GM12878 (cell line): ENCODE results near the gene CDH2. TPM values are rescaled to one million over a fixed set of nuclear protein-coding genes. Genes with fewer than 3 reads are reported as not detected.

Experiments used
- ATAC-seq: fragments of 200-7000 bp; cut with Tn5 transposase; 3 replicates; pipeline ENCODE4 v1.9.1; 2020; ENCODE audit warnings: mild to moderate bottlenecking, moderate library complexity
- BruUV-seq: library from RNA; stranded (reverse); fragments of 400-500 nt; replicated peaks from 2 replicates; lab custom pipeline; 2021; lab: Mats Ljungman, UMichigan
- CTCF ChIA-PET: fragments of 300-600 bp; sonication (Branson Sonifier 250); formaldehyde crosslinking; extraction: SDS; loops from one replicate; lab custom pipeline; 2021; ENCODE audit warnings: inconsistent platforms; lab: Yijun Ruan, JAX
- POLR2A ChIA-PET: fragments of 350-600 bp; formaldehyde crosslinking; extraction: SDS; loops from one replicate; lab custom pipeline; 2021; ENCODE audit warnings: inconsistent platforms; lab: Charles Lee
- RAD21 ChIA-PET: fragments of 300-600 bp; sonication (Branson Sonifier 250); formaldehyde crosslinking; loops from one replicate; lab custom pipeline; 2023; ENCODE audit warnings: antibody characterized with exemption; ENCODE audit not compliant: unreplicated experiment; lab: Charles Lee
- SMC1A ChIA-PET: fragments of 300-600 bp; sonication (Branson Sonifier 250); formaldehyde crosslinking; loops from one replicate; lab custom pipeline; 2023; ENCODE audit not compliant: unreplicated experiment, uncharacterized antibody; lab: Charles Lee
- DNase-seq: peaks from one replicate; pipeline ENCODE4 v3.0.0-alpha.2; 2011; ENCODE audit warnings: low read depth, low spot score
- FAIRE-seq: peaks from 3 replicates; lab custom pipeline; 2011; peaks lifted over from hg19 to GRCh38; lab: Jason Lieb, UNC
- H2AFZ ChIP-seq: 2 replicates; pipeline ENCODE4 v1.6.0; 2011; ENCODE audit warnings: low read depth, low read length, control low read depth; ENCODE audit not compliant: control insufficient read depth
- H3K27ac ChIP-seq: 2 replicates; pipeline ENCODE4 v1.5.1; 2011; ENCODE audit warnings: control low read depth; ENCODE audit not compliant: control insufficient read depth, insufficient read depth
- H3K27me3 ChIP-seq, 2 experiments: replicated peaks in 1 of 2; 2 replicates each; pipeline versions ENCODE4 v1.6.0 to v1.6.1; 2011; ENCODE audit warnings: low read length in 1 of 2; ENCODE audit not compliant: control insufficient read depth in 2 of 2, insufficient read depth in 2 of 2
- H3K36me3 ChIP-seq, 2 experiments: 2 replicates each; pipeline ENCODE4 v1.5.1; 2011; ENCODE audit warnings: low read length in 1 of 2; ENCODE audit not compliant: control insufficient read depth in 2 of 2, insufficient read depth in 2 of 2
- H3K4me1 ChIP-seq: 2 replicates; pipeline ENCODE4 v1.6.1; 2011; ENCODE audit warnings: mild to moderate bottlenecking, low read length, moderate library complexity, mixed read lengths; ENCODE audit not compliant: control insufficient read depth, insufficient read depth
- H3K4me2 ChIP-seq: 2 replicates; pipeline ENCODE4 v1.6.0; 2011; ENCODE audit warnings: control low read depth; ENCODE audit not compliant: control insufficient read depth, insufficient read depth
- H3K4me3 ChIP-seq: fragments of 200-600 bp; sonication (generic); 2 replicates; pipeline ENCODE4 v1.5.1; 2016
- H3K79me2 ChIP-seq: 2 replicates; pipeline ENCODE4 v1.6.0; 2011; ENCODE audit warnings: low read length; ENCODE audit not compliant: control insufficient read depth, insufficient read depth
- H3K9ac ChIP-seq: 2 replicates; pipeline ENCODE4 v1.8.0; 2011; ENCODE audit warnings: low read length, control low read depth, mixed read lengths; ENCODE audit not compliant: control insufficient read depth, insufficient read depth
- H3K9me3 ChIP-seq: replicated peaks from 3 replicates; pipeline ENCODE4 v1.5.1; 2011; ENCODE audit warnings: mild to moderate bottlenecking, low read length; ENCODE audit not compliant: control insufficient read depth, insufficient read depth
- H4K20me1 ChIP-seq: 2 replicates; pipeline ENCODE4 v1.6.0; 2011; ENCODE audit not compliant: control insufficient read depth, insufficient read depth
- MYB ChIP-seq: fragments of 150-350 bp; IDR thresholded peaks from 2 replicates; pipeline ENCODE4 v1.6.1; 2014; ENCODE audit warnings: mild to moderate bottlenecking, low read depth, low read length, borderline replicate concordance
- SREBF2 ChIP-seq: IDR thresholded peaks from 2 replicates; pipeline ENCODE4 v1.6.1; 2012; ENCODE audit warnings: mild to moderate bottlenecking, low read length
- SUPT20H ChIP-seq: IDR thresholded peaks from 2 replicates; pipeline ENCODE4 v1.6.1; 2011; ENCODE audit warnings: low read depth, mild to moderate bottlenecking, low read length, moderate library complexity, borderline replicate concordance; ENCODE audit not compliant: control insufficient read depth
- WGBS: methylation state at CpG from one replicate; pipeline ENCODE4 v1.1.6; 2016; ENCODE audit warnings: low lambda C conversion rate; ENCODE audit not compliant: insufficient replicate concordance, insufficient coverage; ENCODE audit errors: missing lambda C conversion rate; 5-methylcytosine and 5-hydroxymethylcytosine counted together
- in situ Hi-C: fragments of 300-500 bp; cut with MboI; formaldehyde crosslinking; loops from 9 replicates; pipeline ENCODE4 v1.14.3; 2018; ENCODE audit warnings: mixed read lengths
- intact Hi-C: fragments of 100-400 bp; cut with micrococcal nuclease; formaldehyde crosslinking; loops from one replicate; pipeline ENCODE4 v1.14.2; 2022; ENCODE audit not compliant: unreplicated experiment
- polyA plus RNA-seq, 11 experiments: library from polyadenylated mRNA; depleted of rRNA in 4 of 11; unstranded in 6 of 11; stranded (reverse) in 5 of 11; fragments of >200 nt; fragmentation: Nextera tagmentation in 4 of 11; fragmentation: Illumina TruSeq in 1 of 11; extraction: Ambion mirVana in 4 of 11; extraction: Trizol in 1 of 11; gene quantifications; 1 replicate in 1 of 11; 2 replicates in 10 of 11; pipeline versions ENCODE4 v1.2.1 to v1.2.3, GENCODE V29; 2011 to 2016; ENCODE audit warnings: inconsistent platforms in 2 of 11, missing spikeins in 2 of 11, low read depth in 1 of 11
- total RNA-seq, 4 experiments: library from RNA; depleted of rRNA in 3 of 4; stranded (reverse); fragments of >200 nt in 3 of 4; fragmentation: Illumina TruSeq in 1 of 4; extraction: Trizol in 1 of 4; gene quantifications; 2 replicates each; pipeline versions ENCODE4 v1.2.1 to v1.2.3, GENCODE V29; 2013 to 2021
- TF ChIP-seq, protein P1 (sequence below): fragments of 450-650 bp; formaldehyde crosslinking; IDR thresholded peaks from 2 replicates; pipeline ENCODE4 v1.4.0; 2022; ENCODE audit warnings: mild to moderate bottlenecking, moderate library complexity
- TF ChIP-seq, protein P2 (sequence below): fragments of 450-650 bp; IDR thresholded peaks from 2 replicates; pipeline ENCODE4 v1.6.1; 2017; ENCODE audit warnings: low read depth, mild to moderate bottlenecking, moderate library complexity
- TF ChIP-seq, protein P3 (sequence below): IDR thresholded peaks from 2 replicates; pipeline ENCODE4 v1.6.1; 2012; ENCODE audit warnings: low read depth, low read length, improper control_type of control experiment

Gene CDH2
- total and polyA plus RNA-seq, 10 of the 15 experiments (the other 5 are each of a cell fraction or from before 2014, with no cell fraction given), result 0.01 to 0.25 (median 0.06) TPM; not detected in 4

DNA sequence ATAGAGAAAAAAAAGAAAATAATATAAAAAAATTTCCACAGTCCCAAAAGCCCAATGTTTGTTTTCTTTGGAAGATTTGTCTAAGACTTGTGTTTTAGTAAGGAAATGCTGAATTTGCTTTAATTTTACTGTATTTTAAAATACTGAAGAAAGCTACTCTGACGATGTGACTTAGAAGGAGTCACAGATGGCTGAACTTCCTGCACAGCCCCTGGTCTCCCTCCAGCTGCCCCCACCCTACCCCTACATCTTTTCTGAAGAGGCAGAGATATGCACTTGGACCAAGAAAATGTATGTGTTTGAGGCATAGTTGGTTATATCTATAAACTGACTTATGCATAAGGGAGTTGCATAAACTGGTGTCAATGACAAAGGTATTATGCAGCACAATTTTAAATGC is 172.3 kb downstream of the CDH2 start:
- ChIA-PET RAD21 (no interaction called here), POLR2A (no interaction called here), SMC1A (no interaction called here), CTCF (no interaction called here)
- in situ Hi-C loops (no loop called here), intact Hi-C loops (no loop called here)
- H3K36me3 ChIP-seq, result no peaks in the 10 kb centered on the region
- 0% methylated on average over 1 of the region's 1 CpG for WGBS
- no peak overlapping the region for H2AFZ ChIP-seq
- no peaks in the 10 kb centered on the region for H3K4me1 ChIP-seq
- no peaks in the 10 kb centered on the region for H3K9me3 ChIP-seq
- no peak overlapping the region for H3K4me3 ChIP-seq
- no peaks in the 10 kb centered on the region for H4K20me1 ChIP-seq
- DNase-seq (no peak), FAIRE-seq (no peak), ATAC-seq (no peak)
- no peak overlapping the region for H3K9ac ChIP-seq
- no peak overlapping the region for H3K27ac ChIP-seq
- BruUV-seq, result no TSS peak
- TF ChIP-seq MYB (no peak), SUPT20H (no peak), SREBF2 (no peak)
- TF ChIP-seq, protein P1, sequence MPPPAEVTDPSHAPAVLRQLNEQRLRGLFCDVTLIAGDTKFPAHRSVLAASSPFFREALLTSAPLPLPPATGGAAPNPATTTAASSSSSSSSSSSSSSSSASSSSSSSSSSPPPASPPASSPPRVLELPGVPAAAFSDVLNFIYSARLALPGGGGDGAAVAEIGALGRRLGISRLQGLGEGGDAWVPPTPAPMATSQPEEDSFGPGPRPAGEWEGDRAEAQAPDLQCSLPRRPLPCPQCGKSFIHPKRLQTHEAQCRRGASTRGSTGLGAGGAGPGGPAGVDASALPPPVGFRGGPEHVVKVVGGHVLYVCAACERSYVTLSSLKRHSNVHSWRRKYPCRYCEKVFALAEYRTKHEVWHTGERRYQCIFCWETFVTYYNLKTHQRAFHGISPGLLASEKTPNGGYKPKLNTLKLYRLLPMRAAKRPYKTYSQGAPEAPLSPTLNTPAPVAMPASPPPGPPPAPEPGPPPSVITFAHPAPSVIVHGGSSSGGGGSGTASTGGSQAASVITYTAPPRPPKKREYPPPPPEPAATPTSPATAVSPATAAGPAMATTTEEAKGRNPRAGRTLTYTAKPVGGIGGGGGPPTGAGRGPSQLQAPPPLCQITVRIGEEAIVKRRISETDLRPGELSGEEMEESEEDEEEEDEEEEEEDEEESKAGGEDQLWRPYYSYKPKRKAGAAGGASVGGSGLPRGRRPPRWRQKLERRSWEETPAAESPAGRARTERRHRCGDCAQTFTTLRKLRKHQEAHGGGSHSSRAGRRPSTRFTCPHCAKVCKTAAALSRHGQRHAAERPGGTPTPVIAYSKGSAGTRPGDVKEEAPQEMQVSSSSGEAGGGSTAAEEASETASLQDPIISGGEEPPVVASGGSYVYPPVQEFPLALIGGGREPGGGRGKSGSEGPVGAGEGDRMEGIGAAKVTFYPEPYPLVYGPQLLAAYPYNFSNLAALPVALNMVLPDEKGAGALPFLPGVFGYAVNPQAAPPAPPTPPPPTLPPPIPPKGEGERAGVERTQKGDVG, result no peak
- TF ChIP-seq, protein P2, sequence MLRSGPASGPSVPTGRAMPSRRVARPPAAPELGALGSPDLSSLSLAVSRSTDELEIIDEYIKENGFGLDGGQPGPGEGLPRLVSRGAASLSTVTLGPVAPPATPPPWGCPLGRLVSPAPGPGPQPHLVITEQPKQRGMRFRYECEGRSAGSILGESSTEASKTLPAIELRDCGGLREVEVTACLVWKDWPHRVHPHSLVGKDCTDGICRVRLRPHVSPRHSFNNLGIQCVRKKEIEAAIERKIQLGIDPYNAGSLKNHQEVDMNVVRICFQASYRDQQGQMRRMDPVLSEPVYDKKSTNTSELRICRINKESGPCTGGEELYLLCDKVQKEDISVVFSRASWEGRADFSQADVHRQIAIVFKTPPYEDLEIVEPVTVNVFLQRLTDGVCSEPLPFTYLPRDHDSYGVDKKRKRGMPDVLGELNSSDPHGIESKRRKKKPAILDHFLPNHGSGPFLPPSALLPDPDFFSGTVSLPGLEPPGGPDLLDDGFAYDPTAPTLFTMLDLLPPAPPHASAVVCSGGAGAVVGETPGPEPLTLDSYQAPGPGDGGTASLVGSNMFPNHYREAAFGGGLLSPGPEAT, result no peak
- TF ChIP-seq, protein P3, sequence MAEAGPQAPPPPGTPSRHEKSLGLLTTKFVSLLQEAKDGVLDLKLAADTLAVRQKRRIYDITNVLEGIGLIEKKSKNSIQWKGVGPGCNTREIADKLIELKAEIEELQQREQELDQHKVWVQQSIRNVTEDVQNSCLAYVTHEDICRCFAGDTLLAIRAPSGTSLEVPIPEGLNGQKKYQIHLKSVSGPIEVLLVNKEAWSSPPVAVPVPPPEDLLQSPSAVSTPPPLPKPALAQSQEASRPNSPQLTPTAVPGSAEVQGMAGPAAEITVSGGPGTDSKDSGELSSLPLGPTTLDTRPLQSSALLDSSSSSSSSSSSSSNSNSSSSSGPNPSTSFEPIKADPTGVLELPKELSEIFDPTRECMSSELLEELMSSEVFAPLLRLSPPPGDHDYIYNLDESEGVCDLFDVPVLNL, result no peak
- H3K27me3 ChIP-seq, result no peaks in the 10 kb centered on the region
- H3K79me2 ChIP-seq, result no peaks in the 10 kb centered on the region
- no peak overlapping the region for H3K4me2 ChIP-seq
